Activated naive CD4-positive, alpha-beta T cell treated with anti-CD3 and anti-CD28 coated beads, Interleukin-2, amount 50 U/mL, for 24 hours (primary cell): ENCODE results near the gene RALGAPA1.

Experiments
- H3K27ac Mint-ChIP-seq: one replicate; pipeline ENCODE4 v1.8.0; 2021; ENCODE audit warnings: mild to moderate bottlenecking, mixed read lengths
- H3K27me3 Mint-ChIP-seq: one replicate; pipeline ENCODE4 v1.8.0; 2021; ENCODE audit warnings: mixed read lengths
- H3K36me3 Mint-ChIP-seq: one replicate; pipeline ENCODE4 v1.8.0; 2021; ENCODE audit warnings: mixed read lengths
- H3K4me1 Mint-ChIP-seq: one replicate; pipeline ENCODE4 v1.8.0; 2021; ENCODE audit warnings: mixed read lengths
- H3K4me3 Mint-ChIP-seq: one replicate; pipeline ENCODE4 v1.8.0; 2021; ENCODE audit warnings: mild to moderate bottlenecking, mixed read lengths
- H3K9me3 Mint-ChIP-seq: one replicate; pipeline ENCODE4 v1.8.0; 2021; ENCODE audit warnings: mixed read lengths

RALGAPA1 gene

GRCh38 chr14:35499180-35499579, 309.9 kb downstream of the RALGAPA1 start:
- Mint-ChIP-seq H3K4me3 (no peak overlapping the region), H3K27me3 (peaks cover 34% of the 10 kb centered on the region), H3K9me3 (peaks cover 5% of the 10 kb centered on the region), H3K36me3 (peaks cover 1% of the 10 kb centered on the region), H3K27ac (no peak overlapping the region), H3K4me1 (no peaks in the 10 kb centered on the region)

GRCh38 chr14:35495278-35495677, 313.8 kb downstream of the RALGAPA1 start:
- Mint-ChIP-seq H3K36me3 (peaks cover 4% of the 10 kb centered on the region), H3K9me3 (peaks cover 25% of the 10 kb centered on the region), H3K4me3 (no peak overlapping the region), H3K27me3 (peaks cover 36% of the 10 kb centered on the region), H3K27ac (no peak overlapping the region), H3K4me1 (no peaks in the 10 kb centered on the region)

GRCh38 chr14:35492569-35493014, 316.5 kb downstream of the RALGAPA1 start:
- peaks cover 4% of the 10 kb centered on the region for H3K36me3 Mint-ChIP-seq
- no peaks in the 10 kb centered on the region for H3K4me1 Mint-ChIP-seq
- H3K27me3 Mint-ChIP-seq: peaks cover 24% of the 10 kb centered on the region
- no peak overlapping the region for H3K27ac Mint-ChIP-seq
- H3K9me3 Mint-ChIP-seq: peaks cover 20% of the 10 kb centered on the region
- no peak overlapping the region for H3K4me3 Mint-ChIP-seq
